IMR-90 (cell line): Measurements from ENCODE around the gene TSR3.

Experiments used
- CEBPB ChIP-seq: IDR thresholded peaks from 2 replicates; pipeline ENCODE4 v1.6.1; 2012; ENCODE audit warnings: low read depth, low read length, improper control_type of control experiment
- CTCF ChIP-seq: conservative IDR thresholded peaks from 2 replicates; pipeline ENCODE4 v1.5.1; 2012; ENCODE audit warnings: mild to moderate bottlenecking, low read depth, low read length, improper control_type of control experiment
- NFE2L2 ChIP-seq: fragments of 150-350 bp; IDR thresholded peaks from 2 replicates; pipeline ENCODE4 v1.6.1; 2016; ENCODE audit warnings: low read depth, mild to moderate bottlenecking, low read length
- POLR2A ChIP-seq: IDR thresholded peaks from 2 replicates; pipeline ENCODE4 v1.6.1; 2012; ENCODE audit warnings: mild to moderate bottlenecking, low read depth, low read length
- RFX5 ChIP-seq: IDR thresholded peaks from 2 replicates; pipeline ENCODE4 v1.8.0; 2012; ENCODE audit warnings: low read depth, mild to moderate bottlenecking, low read length, moderate library complexity
- SMC3 ChIP-seq: fragments of 150-350 bp; IDR thresholded peaks from 2 replicates; pipeline ENCODE4 v1.6.1; 2016; ENCODE audit warnings: low read depth, mild to moderate bottlenecking, antibody characterized with exemption, low read length, moderate library complexity

DNA sequence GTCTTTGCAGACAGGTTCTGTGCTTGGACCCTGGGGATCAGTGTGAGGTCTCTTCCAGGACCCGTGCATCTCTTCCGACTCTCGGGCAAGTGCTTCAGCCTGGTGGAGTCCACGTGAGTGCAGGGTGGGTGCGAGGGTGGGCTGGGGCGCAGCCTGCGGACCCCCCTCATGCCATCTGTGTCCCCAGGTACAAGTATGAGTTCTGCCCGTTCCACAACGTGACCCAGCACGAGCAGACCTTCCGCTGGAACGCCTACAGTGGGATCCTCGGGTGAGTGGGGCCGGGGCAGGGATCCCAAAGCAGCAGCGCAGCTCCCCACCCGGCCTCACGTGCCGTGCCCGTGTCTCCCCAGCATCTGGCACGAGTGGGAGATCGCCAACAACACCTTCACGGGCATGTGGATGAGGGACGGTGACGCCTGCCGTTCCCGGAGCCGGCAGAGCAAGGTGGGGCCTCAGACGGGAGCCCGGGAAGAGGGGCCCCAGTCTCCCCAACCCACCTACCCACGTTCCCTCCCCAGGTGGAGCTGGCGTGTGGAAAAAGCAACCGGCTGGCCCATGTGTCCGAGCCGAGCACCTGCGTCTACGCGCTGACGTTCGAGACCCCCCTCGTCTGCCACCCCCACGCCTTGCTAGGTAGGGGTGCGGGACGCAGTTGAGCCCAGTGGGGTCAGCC, 10.1 kb upstream of the TSR3 start:
- TF ChIP-seq POLR2A, result no peak
- no peak for TF ChIP-seq SMC3
- TF ChIP-seq NFE2L2, result no peak
- no peak for TF ChIP-seq CTCF
- no peak for TF ChIP-seq CEBPB
- TF ChIP-seq RFX5, result no peak
